Measurements from ENCODE around the gene ACP1. TPM values are rescaled to one million over a fixed set of nuclear protein-coding genes. Genes with fewer than 3 reads are reported as not detected.

Gene ACP1
- total RNA-seq, 4 donors from 2014 or later = 58.8 to 139 (median 88.6) TPM

GRCh38 chr2:255195-255594 lies 9.6 kb upstream of the ACP1 start:
- H3K9me3 ChIP-seq = no peaks in the 10 kb centered on the region
- no peak overlapping the region for H3K4me3 ChIP-seq
- no peaks in the 10 kb centered on the region for H3K4me1 ChIP-seq
- H3K27ac ChIP-seq = no peak overlapping the region
- H3K36me3 ChIP-seq = no peaks in the 10 kb centered on the region
- DNase-seq = no peak
- TF ChIP-seq POLR2A (IDR thresholded peaks at IDR 0.05) (no peak), CTCF (IDR thresholded peaks at IDR 0.05) (no peak)
- H3K27me3 ChIP-seq = no peaks in the 10 kb centered on the region
- intact Hi-C loops (cut with DNase I; ENCODE audit: low total_unique reads) = no loop called here

GRCh38 chr2:256094-256493 lies 8.7 kb upstream of the ACP1 start:
- intact Hi-C loops (cut with DNase I; ENCODE audit: low total_unique reads) = no loop called here
- no peaks in the 10 kb centered on the region for H3K36me3 ChIP-seq
- no peaks in the 10 kb centered on the region for H3K9me3 ChIP-seq
- DNase-seq = no peak
- no peak for TF ChIP-seq POLR2A (IDR thresholded peaks at IDR 0.05)
- no peak for TF ChIP-seq CTCF (IDR thresholded peaks at IDR 0.05)
- H3K4me3 ChIP-seq = no peak overlapping the region
- H3K27ac ChIP-seq = no peak overlapping the region
- no peaks in the 10 kb centered on the region for H3K4me1 ChIP-seq
- no peaks in the 10 kb centered on the region for H3K27me3 ChIP-seq

- Histone ChIP-seq H3K27ac (no peak overlapping the region), H3K9me3 (no peaks in the 10 kb centered on the region), H3K4me3 (no peak overlapping the region), H3K4me1 (no peaks in the 10 kb centered on the region), H3K27me3 (no peaks in the 10 kb centered on the region), H3K36me3 (no peaks in the 10 kb centered on the region)
- no peak for DNase-seq
- TF ChIP-seq CTCF (IDR thresholded peaks at IDR 0.05) = no peak
- intact Hi-C loops (cut with DNase I; ENCODE audit: low total_unique reads) = no loop called here
These were observed 7.3 kb upstream of the ACP1 start for GRCh38 chr2:257429-257828.

- DNase-seq = no peak
- Histone ChIP-seq H3K9me3 (no peaks in the 10 kb centered on the region), H3K27me3 (no peaks in the 10 kb centered on the region), H3K4me3 (no peak overlapping the region), H3K4me1 (no peaks in the 10 kb centered on the region), H3K27ac (no peak overlapping the region), H3K36me3 (no peaks in the 10 kb centered on the region)
- TF ChIP-seq POLR2A (IDR thresholded peaks at IDR 0.05) (no peak), CTCF (IDR thresholded peaks at IDR 0.05) (no peak)
- intact Hi-C loops (cut with DNase I; ENCODE audit: low total_unique reads) = no loop called here
These were observed 6.9 kb upstream of the ACP1 start for GRCh38 chr2:257842-258241.

- Histone ChIP-seq H3K36me3 (no peaks in the 10 kb centered on the region), H3K27ac (no peak overlapping the region), H3K4me3 (no peak overlapping the region), H3K27me3 (no peaks in the 10 kb centered on the region), H3K4me1 (no peaks in the 10 kb centered on the region), H3K9me3 (no peaks in the 10 kb centered on the region)
- TF ChIP-seq POLR2A (IDR thresholded peaks at IDR 0.05) (no peak), CTCF (IDR thresholded peaks at IDR 0.05) (no peak)
- intact Hi-C loops (cut with DNase I; ENCODE audit: low total_unique reads) = no loop called here
- DNase-seq = no peak
These were observed 5.8 kb upstream of the ACP1 start for GRCh38 chr2:258933-259332.

Measured in uterus (tissue), 4 donors.